Stimulated activated CD8-positive, alpha-beta memory T cell treated with anti-CD3 and anti-CD28 coated beads, Interleukin-12 subunit alpha, Interleukin-12 subunit beta, amount 100 ng/mL, for 24 hours (primary cell): ENCODE measurements around the gene PNCK.
"Not testable (repeated sequence)": the region's sequence is repeated elsewhere in the genome, so short reads cannot be mapped to it uniquely, and the experiment has no call there.

Source experiments
- DNase-seq: peaks from one replicate; pipeline ENCODE4 v3.0.0-alpha.2; 2020; ENCODE audit errors: extremely low read depth

The PNCK gene

DNA sequence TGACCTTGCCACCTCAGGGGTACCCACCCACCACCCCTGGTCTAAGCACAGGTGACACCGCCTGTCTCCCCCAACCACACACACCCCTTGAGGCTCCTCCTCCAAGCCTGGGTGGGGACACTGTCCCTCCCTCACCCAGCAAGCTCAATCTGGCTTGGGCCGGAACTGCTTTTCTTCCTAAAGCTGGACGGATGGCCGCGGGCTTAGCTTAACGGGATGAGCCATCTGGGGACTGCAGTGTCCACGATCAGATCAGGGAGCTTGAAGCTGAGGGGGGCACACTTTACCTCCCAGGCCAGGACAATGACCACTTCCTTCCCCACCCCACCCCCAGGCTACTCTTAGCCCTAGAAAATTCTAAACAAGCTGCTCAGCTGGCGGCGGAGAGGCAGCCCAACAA lies 13.1 kb upstream of the PNCK start:
- no peak for DNase-seq

GRCh38 chrX:153685751-153686696 lies 12.4 kb upstream of the PNCK start:
- DNase-seq = no peak

- DNase-seq = no peak
These were observed 11.5 kb upstream of the PNCK start for GRCh38 chrX:153685156-153685536.

GRCh38 chrX:153684467-153685155 lies 11.0 kb upstream of the PNCK start:
- no peak for DNase-seq

- DNase-seq = not testable (repeated sequence)
These were observed 9.9 kb upstream of the PNCK start for GRCh38 chrX:153683486-153683885.

GRCh38 chrX:153681175-153681574 lies 7.6 kb upstream of the PNCK start:
- no peak for DNase-seq

GRCh38 chrX:153674219-153674851 lies 722 bp upstream of the PNCK start:
- DNase-seq = no peak

DNA sequence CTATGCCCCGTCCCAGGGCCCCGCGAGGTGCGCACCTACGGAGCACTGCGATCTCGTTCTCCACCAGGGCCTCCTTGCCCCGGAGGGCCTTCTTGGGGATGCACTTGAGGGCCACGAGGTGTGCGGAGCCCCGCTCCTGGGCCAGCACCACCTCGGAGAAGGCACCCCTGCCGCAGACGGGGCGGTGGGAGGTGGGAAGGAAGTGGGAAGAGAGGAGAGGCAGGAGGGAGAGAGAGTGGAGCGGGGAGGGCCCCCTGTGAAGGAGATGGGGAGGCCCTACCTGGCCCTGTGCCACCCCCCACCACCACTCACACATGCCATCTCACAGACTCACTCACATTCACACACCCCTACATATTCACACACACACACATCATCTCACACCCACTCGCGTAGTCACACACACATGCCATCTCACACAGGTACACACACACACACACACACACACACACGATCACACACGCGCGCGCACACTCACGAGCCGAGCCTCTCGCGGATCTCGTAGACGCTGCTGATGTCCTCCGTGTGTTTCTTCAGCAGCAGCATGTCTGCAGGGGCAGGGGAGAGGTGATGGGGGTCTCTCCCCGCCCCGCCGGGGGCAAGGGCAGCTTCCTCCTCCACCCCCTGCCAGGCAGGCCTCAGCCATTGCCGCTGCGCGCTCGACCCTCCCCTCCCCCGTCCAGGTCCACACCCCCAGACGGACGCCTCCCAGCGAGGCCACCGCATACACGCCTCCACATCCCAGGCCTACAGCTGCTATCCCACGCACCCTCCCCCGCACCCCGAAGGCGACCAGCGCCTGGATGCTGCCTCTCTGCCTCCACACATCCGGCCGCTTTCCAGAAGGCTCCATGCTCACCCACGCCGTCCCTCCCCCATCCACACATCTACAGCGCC lies 834 bp downstream of the PNCK start:
- DNase-seq = no peak

DNA sequence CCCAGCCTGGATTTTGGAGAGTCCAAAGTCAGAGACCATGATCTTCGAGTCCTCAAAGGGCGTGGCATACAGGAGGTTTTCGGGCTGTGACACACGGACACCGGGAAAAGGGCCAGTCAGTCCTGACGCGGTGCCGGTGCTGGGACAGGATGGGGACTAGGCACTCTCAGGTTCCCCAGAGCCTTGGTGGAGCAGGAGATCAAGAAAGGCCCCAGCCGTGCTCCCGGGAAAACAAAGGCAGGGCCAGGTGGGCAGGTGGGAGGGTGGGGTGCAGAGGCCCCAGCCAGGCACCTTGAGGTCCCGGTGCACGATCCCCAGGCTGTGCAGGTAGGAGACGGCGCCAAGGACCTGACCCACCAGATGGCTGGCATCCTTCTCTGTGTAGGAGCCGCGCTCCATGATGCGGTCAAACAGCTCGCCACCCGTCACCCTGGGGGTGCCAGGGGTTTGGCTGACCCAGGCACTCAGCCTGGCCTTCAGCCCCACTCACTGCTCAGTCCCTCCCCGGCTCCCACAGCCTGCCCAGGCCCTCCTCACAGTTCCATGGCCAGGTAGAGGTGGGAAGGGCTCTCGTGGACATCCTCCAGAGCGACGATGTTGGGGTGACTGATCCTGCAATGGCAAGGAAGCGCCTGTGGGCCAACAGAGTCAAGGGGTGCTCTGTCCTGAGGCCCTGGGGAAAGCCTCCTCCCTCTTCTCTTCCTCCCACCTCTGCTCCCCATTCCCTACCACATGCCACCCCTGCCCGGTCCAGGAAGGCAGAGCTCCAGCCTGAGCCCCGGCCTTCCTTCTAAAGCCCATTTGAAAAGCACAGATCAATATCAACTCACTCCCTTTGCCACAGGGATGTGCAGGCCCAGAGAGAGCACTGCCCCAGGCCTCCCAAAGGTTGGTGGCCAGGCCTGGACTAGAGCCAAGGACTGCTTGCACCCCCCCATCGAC lies 1.8 kb downstream of the PNCK start:
- no peak for DNase-seq

GRCh38 chrX:153670748-153671588 lies 2.6 kb downstream of the PNCK start:
- no peak for DNase-seq

DNA sequence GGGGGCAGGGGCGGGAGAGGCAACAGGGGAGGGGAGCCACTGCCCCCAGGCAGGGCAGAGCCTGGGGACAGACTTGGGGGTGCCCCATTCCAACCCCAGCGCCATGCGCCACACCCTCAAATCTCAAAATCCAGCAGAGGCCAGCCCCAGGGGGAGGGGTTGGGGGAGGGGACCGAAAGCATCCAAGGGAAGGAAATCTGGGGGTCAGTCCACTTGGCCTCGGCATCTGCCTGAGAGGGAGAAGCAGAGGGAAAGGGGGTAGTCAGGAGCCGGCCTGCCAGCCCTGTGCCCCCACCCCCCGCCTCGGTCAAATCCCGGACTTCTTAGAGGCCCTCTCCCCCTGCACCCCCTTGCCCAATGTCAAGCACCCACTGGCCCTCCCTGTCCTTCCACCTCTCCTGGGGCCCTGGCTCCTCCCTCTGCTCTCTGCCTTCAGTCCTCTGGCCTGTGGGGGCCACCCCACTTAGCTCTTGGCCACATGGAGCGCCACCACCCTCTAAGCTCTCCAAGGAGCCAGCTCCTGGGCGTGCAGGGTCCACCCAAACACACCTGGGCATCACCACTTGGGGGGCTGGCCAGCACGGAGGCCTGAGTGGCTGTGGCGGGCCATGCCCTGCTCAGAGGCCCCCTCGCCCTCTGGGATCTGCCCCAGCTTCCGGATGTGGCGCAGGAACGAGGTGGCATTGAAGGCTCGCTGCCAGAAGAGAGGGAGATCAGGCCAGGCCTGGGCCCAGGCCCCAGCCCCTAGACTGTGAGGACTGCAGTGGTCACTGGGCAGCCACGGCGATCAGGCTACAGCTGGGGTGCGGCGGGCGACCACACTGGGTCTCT lies 3.5 kb downstream of the PNCK start:
- no peak for DNase-seq

DNA sequence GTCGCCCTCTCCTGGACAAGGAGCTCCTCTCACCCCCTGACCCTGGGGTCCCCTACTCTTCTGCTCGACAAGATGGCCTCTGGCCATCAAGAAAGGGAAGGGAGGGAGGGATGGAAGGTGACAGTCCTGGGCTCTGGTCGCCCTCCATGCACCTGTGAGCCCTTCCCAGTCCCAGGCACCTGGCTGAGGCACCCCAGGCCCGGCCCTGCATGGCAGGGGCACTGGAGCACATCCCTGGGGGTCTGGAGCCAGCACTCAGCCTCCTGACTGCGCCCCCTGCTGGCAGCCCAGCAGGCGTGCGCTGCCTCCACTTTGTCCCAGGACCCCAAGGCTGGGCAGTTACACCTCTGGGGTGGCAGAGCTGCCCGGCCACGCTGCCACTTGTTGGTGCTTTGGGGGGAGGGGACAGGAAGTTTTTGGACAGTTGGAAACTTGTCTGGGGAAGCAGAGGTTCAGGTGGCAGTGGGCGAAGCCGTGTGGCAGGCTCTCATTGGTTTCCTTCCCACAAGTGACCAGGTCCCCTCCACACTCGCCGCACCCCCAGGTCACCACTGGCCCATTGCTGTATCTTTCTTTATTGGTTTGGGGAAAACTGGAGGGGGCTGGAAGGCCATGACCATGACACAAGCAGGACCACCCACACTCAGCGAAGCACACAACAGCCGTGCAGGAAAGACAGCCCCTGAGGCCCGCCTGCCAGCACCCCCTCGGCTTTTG lies 4.3 kb downstream of the PNCK start:
- no peak for DNase-seq

DNA sequence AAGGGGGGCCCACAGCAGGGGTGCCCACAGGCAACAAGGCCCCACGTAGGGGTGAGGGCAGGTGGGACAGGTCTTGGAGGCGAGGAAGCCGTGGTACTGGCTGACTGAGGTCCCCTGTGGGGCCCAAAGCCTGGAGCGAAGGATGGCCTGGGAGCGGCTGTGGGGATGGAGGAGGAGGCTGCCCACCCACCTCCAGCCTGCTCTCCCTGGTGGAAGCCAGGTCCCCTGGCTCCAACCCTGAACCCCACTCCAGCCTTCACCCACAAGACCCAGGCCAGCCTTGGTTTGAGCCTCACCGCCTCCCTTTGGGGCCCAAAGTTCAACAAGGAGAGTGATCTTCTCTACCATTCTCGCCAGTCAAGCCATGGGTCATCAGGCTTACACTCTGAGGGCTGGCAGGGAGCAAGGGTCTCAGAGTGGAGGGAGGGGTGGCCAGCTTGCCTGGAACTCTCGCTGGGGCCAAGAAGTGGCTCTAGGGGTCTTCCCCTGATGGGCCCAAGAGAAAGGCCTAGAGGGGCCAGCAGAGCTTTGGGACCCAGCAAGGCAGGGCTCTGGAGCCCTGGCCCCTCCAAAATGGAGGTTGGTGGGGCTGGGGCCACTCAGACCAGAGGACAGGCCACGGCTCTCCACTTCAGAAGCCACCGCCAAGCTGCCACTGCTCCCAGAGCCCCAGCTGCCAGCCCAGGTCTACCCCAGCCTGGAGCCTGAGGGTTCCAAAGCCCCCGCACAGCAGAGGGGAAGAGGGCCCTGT lies 5.0 kb downstream of the PNCK start:
- no peak for DNase-seq

DNA sequence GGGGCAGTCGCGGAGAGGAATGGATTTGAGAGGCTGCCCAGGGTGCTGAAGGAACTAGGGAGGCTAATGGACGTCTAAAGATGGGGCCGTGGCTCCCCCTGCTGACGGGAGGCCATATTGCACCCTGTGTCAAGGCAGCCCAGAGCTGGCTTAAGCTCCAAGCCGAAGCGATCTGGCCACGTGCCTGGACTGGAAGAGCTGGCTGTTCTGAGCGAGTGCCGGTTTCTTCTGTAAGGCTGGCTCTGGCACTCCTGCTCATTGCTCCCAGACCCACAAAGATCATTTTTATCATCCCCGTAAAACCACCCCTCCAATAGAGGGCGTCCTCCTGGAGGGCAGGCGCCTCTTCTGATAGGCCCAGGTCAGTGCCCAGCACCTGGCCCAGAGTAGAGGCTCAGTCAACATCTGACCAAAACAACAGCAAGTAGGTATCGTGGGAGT lies 5.6 kb downstream of the PNCK start:
- DNase-seq = no peak

DNA sequence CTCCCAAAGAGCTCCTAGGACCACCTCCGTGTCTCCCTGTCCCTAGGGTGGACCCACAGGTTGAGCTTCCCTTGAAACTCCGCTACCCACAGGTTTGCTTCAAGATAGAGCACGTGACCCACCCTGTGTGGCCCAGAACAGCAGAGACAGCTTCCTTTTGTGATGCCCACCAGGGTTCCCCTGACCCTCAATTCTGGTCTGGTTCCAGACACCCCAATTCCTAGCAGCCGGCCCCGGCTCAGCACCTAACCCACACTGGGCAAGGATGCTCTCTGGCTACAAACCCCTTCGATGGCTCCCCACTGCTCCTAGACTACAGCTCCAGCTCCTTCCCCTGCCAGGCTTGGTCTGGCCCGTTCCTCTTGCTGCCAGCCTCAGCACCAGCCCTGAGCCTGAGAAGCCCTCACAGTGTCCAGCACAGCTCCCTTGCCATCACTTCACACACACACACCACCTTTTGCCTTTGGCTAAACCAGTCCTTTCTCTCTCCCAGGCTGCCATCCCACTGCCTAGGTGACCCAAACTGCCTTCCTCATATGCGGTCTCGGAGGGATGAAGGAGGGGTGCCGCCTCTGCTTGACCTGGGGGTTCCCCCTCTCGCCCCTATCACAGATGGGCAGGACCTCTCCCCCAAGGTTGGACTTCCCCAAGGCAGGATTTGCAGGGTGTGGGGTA lies 6.2 kb downstream of the PNCK start:
- no peak for DNase-seq

DNA sequence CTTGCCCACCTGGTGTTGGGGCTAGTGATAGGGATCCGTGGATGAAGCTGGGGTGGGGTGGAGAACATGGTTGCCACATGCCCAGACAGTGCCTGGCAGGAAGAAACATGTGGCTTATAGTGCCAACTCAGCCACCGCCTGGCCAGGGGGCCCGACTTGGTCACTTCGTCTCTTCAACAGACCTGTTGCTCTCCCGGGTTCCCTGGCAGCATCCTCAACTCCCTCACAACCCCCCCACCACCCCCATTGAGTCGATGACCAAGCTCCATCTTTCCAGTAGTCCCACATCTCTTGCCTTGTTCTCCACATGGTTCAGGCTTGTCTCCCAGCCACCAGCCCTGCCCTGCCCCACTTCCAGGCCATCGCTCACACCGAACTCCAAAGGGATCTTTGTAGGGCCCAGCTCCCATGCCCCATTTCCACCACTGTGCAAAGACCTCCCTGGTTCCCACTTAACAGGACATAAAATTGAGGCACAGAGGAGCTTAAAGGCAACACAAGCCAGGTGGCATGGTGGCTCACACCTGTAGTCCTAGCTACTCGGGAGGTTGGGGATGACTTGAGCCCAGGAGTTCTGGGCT lies 7.8 kb downstream of the PNCK start:
- no peak for DNase-seq
